OCI-LY7 (cell line): ENCODE data around the gene FFAR2.

Experiments used
- CTCF ChIP-seq: fragments of 200-600 bp; sonication (generic); conservative IDR thresholded peaks from 2 replicates; pipeline ENCODE4 v1.5.1; 2014; ENCODE audit warnings: mild to moderate bottlenecking, antibody characterized with exemption, low read length, moderate library complexity, mixed read lengths
- EZH2phosphoT487 ChIP-seq: fragments of 200-600 bp; sonication (generic); IDR thresholded peaks from 2 replicates; pipeline ENCODE4 v1.6.1; 2018; ENCODE audit warnings: low read depth, borderline replicate concordance, mild to moderate bottlenecking, mixed run types, antibody characterized with exemption, low read length, moderate library complexity, mixed read lengths

GRCh38 chr19:35398570-35398969 lies 49.5 kb upstream of the FFAR2 start:
- no peak for TF ChIP-seq CTCF
- TF ChIP-seq EZH2phosphoT487 = no peak
